H1 (cell line): ENCODE data around the gene LHFPL3. TPM values are rescaled to one million over a fixed set of nuclear protein-coding genes. Genes with fewer than 3 reads are reported as not detected.

ENCODE experiments used
- CTCF ChIA-PET: fragments of 300-600 bp; sonication (Branson Sonifier 250); formaldehyde crosslinking; loops from one replicate; lab custom pipeline; 2021; ENCODE audit not compliant: partially characterized antibody; lab: Charles Lee
- POLR2A ChIA-PET: fragments of 300-600 bp; sonication (Branson Sonifier 250); formaldehyde crosslinking; loops from one replicate; lab custom pipeline; 2021; ENCODE audit warnings: inconsistent platforms; ENCODE audit not compliant: partially characterized antibody; lab: Charles Lee
- DNase-seq, 2 experiments: peaks; one replicate each; pipeline versions ENCODE4 v3.0.0 to v3.0.0-alpha.2; 2010 to 2022; ENCODE audit warnings: low spot score in 2 of 2, low read depth in 1 of 2, mixed read lengths in 1 of 2
- FAIRE-seq: peaks from 2 replicates; lab custom pipeline; 2011; peaks lifted over from hg19 to GRCh38; lab: Jason Lieb, UNC
- H2AFZ ChIP-seq: 2 replicates; pipeline ENCODE4 v1.8.1; 2012; ENCODE audit warnings: low read length, inconsistent platforms
- H2AK5ac ChIP-seq: 2 replicates; pipeline ENCODE4 v1.6.1; 2013; ENCODE audit warnings: low read depth, low read length
- H2BK120ac ChIP-seq: replicated peaks from 2 replicates; pipeline ENCODE3; 2013; ENCODE audit warnings: low read depth, low read length, inconsistent platforms
- H2BK12ac ChIP-seq: 2 replicates; pipeline ENCODE4 v1.6.1; 2013; ENCODE audit warnings: low read depth, low read length
- H2BK15ac ChIP-seq: 2 replicates; pipeline ENCODE4 v1.6.1; 2013; ENCODE audit warnings: low read length
- H2BK20ac ChIP-seq: 2 replicates; pipeline ENCODE4 v1.6.1; 2013; ENCODE audit warnings: low read length
- H2BK5ac ChIP-seq: 2 replicates; pipeline ENCODE4 v1.6.1; 2013; ENCODE audit warnings: low read depth, low read length
- H3K14ac ChIP-seq: 2 replicates; pipeline ENCODE4 v1.6.1; 2013; ENCODE audit warnings: inconsistent platforms; ENCODE audit not compliant: insufficient read length
- H3K18ac ChIP-seq: 2 replicates; pipeline ENCODE4 v1.6.1; 2013; ENCODE audit warnings: low read length; ENCODE audit errors: extremely low read depth
- H3K23ac ChIP-seq: 2 replicates; pipeline ENCODE4 v1.6.1; 2013; ENCODE audit warnings: inconsistent platforms; ENCODE audit not compliant: insufficient read length
- H3K23me2 ChIP-seq: 2 replicates; pipeline ENCODE4 v1.6.1; 2013; ENCODE audit warnings: low read depth, low read length
- H3K27ac ChIP-seq: 2 replicates; pipeline ENCODE4 v1.6.1; 2011; ENCODE audit warnings: low read depth, low read length, inconsistent platforms
- H3K27me3 ChIP-seq, 4 experiments: replicated peaks in 1 of 4; 1 replicate in 1 of 4; 2 replicates in 3 of 4; pipeline versions ENCODE4 v1.6.1 to v1.8.1; 2011 to 2013; ENCODE audit warnings: low read length in 3 of 4, mild to moderate bottlenecking in 3 of 4, inconsistent platforms in 2 of 4, mixed read lengths in 2 of 4, moderate library complexity in 1 of 4; ENCODE audit not compliant: control insufficient read depth in 3 of 4, insufficient read depth in 3 of 4; ENCODE audit errors: extremely low read depth in 1 of 4
- H3K36me3 ChIP-seq, 4 experiments: 2 replicates each; pipeline versions ENCODE4 v1.6.1 to v1.8.1; 2011 to 2013; ENCODE audit warnings: mild to moderate bottlenecking in 4 of 4, low read length in 3 of 4, moderate library complexity in 2 of 4, control low read depth in 1 of 4, inconsistent platforms in 1 of 4; ENCODE audit not compliant: insufficient read depth in 4 of 4, control insufficient read depth in 2 of 4
- H3K4ac ChIP-seq: replicated peaks from 2 replicates; pipeline ENCODE3; 2013; ENCODE audit warnings: low read length, low read depth, mixed read lengths, inconsistent platforms; ENCODE audit not compliant: insufficient read length
- H3K4me1 ChIP-seq, 4 experiments: replicated peaks in 1 of 4; 1 replicate in 1 of 4; 2 replicates in 3 of 4; pipeline versions ENCODE4 v1.6.1 to v1.8.1; 2011 to 2013; ENCODE audit warnings: low read length in 3 of 4, inconsistent platforms in 2 of 4, mixed read lengths in 1 of 4; ENCODE audit not compliant: insufficient read depth in 4 of 4, control insufficient read depth in 3 of 4
- H3K4me2 ChIP-seq, 2 experiments: 2 replicates each; pipeline versions ENCODE4 v1.6.1 to v1.8.1; 2011 to 2013; ENCODE audit warnings: low read depth in 2 of 2, low read length in 2 of 2, control low read depth in 1 of 2, inconsistent platforms in 1 of 2, mild to moderate bottlenecking in 1 of 2; ENCODE audit not compliant: insufficient read depth in 1 of 2
- H3K4me3 ChIP-seq, 4 experiments: fragments of 200-600, 300-600 bp in 1 of 4; sonication (generic), shearing (Covaris generic), sonication (Bioruptor Twin) in 1 of 4; 2 replicates each; pipeline versions ENCODE4 v1.5.1 to v1.8.1; 2011 to 2016; ENCODE audit warnings: low read length in 4 of 4, low read depth in 3 of 4, control low read depth in 2 of 4, inconsistent platforms in 2 of 4, mild to moderate bottlenecking in 2 of 4, mixed read lengths in 1 of 4, moderate library complexity in 1 of 4; ENCODE audit not compliant: insufficient read depth in 2 of 4; ENCODE audit errors: extremely low read depth in 1 of 4
- H3K56ac ChIP-seq: replicated peaks from 2 replicates; pipeline ENCODE3; 2013; ENCODE audit warnings: low read depth, mild to moderate bottlenecking, mixed read lengths, low read length, inconsistent platforms; ENCODE audit not compliant: insufficient read length
- H3K79me1 ChIP-seq: 2 replicates; pipeline ENCODE4 v1.6.1; 2013; ENCODE audit warnings: low read depth, low read length, control low read depth
- H3K79me2 ChIP-seq, 2 experiments: 2 replicates each; pipeline versions ENCODE4 v1.6.1 to v1.8.1; 2012 to 2013; ENCODE audit warnings: low read length in 2 of 2, mild to moderate bottlenecking in 2 of 2, inconsistent platforms in 1 of 2; ENCODE audit not compliant: insufficient read depth in 2 of 2, control insufficient read depth in 1 of 2
- H3K9ac ChIP-seq, 4 experiments: replicated peaks in 1 of 4; 1 replicate in 1 of 4; 2 replicates in 3 of 4; pipeline versions ENCODE4 v1.6.1 to v1.8.1; 2011 to 2013; ENCODE audit warnings: low read depth in 3 of 4, low read length in 3 of 4, control low read depth in 2 of 4, mild to moderate bottlenecking in 2 of 4, moderate library complexity in 2 of 4, inconsistent platforms in 1 of 4; ENCODE audit errors: extremely low read depth in 1 of 4
- H3K9me3 ChIP-seq, 2 experiments: 2 replicates each; pipeline versions ENCODE4 v1.6.1 to v1.8.1; 2012 to 2013; ENCODE audit warnings: mild to moderate bottlenecking in 2 of 2, moderate library complexity in 2 of 2, control low read depth in 1 of 2, inconsistent platforms in 1 of 2, low read depth in 1 of 2, low read length in 1 of 2, mixed read lengths in 1 of 2; ENCODE audit not compliant: insufficient read depth in 2 of 2
- H4K20me1 ChIP-seq, 2 experiments: replicated peaks in 1 of 2; 2 replicates each; pipeline versions ENCODE3 to v1.8.1; 2011 to 2013; ENCODE audit warnings: inconsistent platforms in 2 of 2, low read length in 2 of 2, mild to moderate bottlenecking in 1 of 2; ENCODE audit not compliant: insufficient read depth in 2 of 2, control insufficient read depth in 1 of 2
- H4K5ac ChIP-seq: 2 replicates; pipeline ENCODE4 v1.6.1; 2013; ENCODE audit warnings: low read length, low read depth, mixed read lengths, inconsistent platforms; ENCODE audit not compliant: insufficient read length
- H4K8ac ChIP-seq: 2 replicates; pipeline ENCODE4 v1.8.0; 2013; ENCODE audit warnings: mild to moderate bottlenecking, moderate library complexity, low read length, inconsistent platforms; ENCODE audit not compliant: insufficient read depth; ENCODE audit errors: extremely low read depth
- H4K91ac ChIP-seq: replicated peaks from 2 replicates; pipeline ENCODE3; 2013; ENCODE audit warnings: low read length, mixed read lengths, inconsistent platforms; ENCODE audit not compliant: insufficient read length
- BCL11A ChIP-seq, 2 experiments: IDR thresholded peaks; one replicate each; pipeline ENCODE4 v1.6.1; 2011; ENCODE audit warnings: low read depth in 2 of 2, low read length in 2 of 2, mild to moderate bottlenecking in 2 of 2
- CBX8 ChIP-seq: fragments of 300-800, 300-1000 bp; sonication (generic); IDR thresholded peaks from 2 replicates; pipeline ENCODE4 v1.7.1; 2016; ENCODE audit warnings: low read depth, low read length, borderline replicate concordance
- CHD1 ChIP-seq: IDR thresholded peaks from 2 replicates; pipeline ENCODE4 v1.6.1; 2012; ENCODE audit warnings: low read depth, low read length, improper control_type of control experiment
- EGR1 ChIP-seq: IDR thresholded peaks from 2 replicates; pipeline ENCODE4 v1.6.1; 2011; ENCODE audit warnings: low read depth, low read length, borderline replicate concordance
- EP300 ChIP-seq, 2 experiments: IDR thresholded peaks; 1 replicate in 1 of 2; 2 replicates in 1 of 2; pipeline ENCODE4 v1.6.1; 2011 to 2012; ENCODE audit warnings: low read depth in 2 of 2, low read length in 2 of 2, mild to moderate bottlenecking in 2 of 2, borderline replicate concordance in 1 of 2, inconsistent platforms in 1 of 2, moderate library complexity in 1 of 2
- GTF2F1 ChIP-seq: IDR thresholded peaks from 2 replicates; pipeline ENCODE4 v1.6.1; 2012; ENCODE audit warnings: low read depth, low read length, improper control_type of control experiment, borderline replicate concordance
- JUN ChIP-seq: IDR thresholded peaks from 2 replicates; pipeline ENCODE4 v1.6.1; 2011; ENCODE audit warnings: low read depth, mild to moderate bottlenecking, improper control_type of control experiment, low read length
- KDM5A ChIP-seq: fragments of 200-600 bp; IDR thresholded peaks from 2 replicates; pipeline ENCODE4 v1.7.1; 2012; ENCODE audit warnings: mild to moderate bottlenecking, low read length, inconsistent platforms, mixed read lengths
- POLR2A ChIP-seq, 2 experiments: IDR thresholded peaks; 1 replicate in 1 of 2; 2 replicates in 1 of 2; pipeline ENCODE4 v1.6.1; 2011; ENCODE audit warnings: low read depth in 2 of 2, low read length in 2 of 2, mild to moderate bottlenecking in 2 of 2; ENCODE audit errors: control extremely low read depth in 1 of 2
- POLR2AphosphoS5 ChIP-seq: IDR thresholded peaks from 2 replicates; pipeline ENCODE4 v1.6.1; 2011; ENCODE audit warnings: low read depth, low read length
- SIN3A ChIP-seq, 2 experiments: IDR thresholded peaks in 1 of 2; conservative IDR thresholded peaks in 1 of 2; 2 replicates each; pipeline ENCODE4 v1.6.1; 2011 to 2012; ENCODE audit warnings: low read length in 2 of 2, improper control_type of control experiment in 1 of 2, low read depth in 1 of 2, mild to moderate bottlenecking in 1 of 2
- SP2 ChIP-seq: IDR thresholded peaks from 2 replicates; pipeline ENCODE4 v1.6.1; 2012; ENCODE audit warnings: mild to moderate bottlenecking, low read length, inconsistent platforms
- TAF1 ChIP-seq: IDR thresholded peaks from 2 replicates; pipeline ENCODE4 v1.6.1; 2011; ENCODE audit warnings: mild to moderate bottlenecking, low read depth, low read length
- YY1 ChIP-seq: IDR thresholded peaks from 2 replicates; pipeline ENCODE4 v1.6.1; 2011; ENCODE audit warnings: low read depth, mild to moderate bottlenecking, low read length
- WGBS, 2 experiments: shearing (Covaris generic) in 1 of 2; methylation state at CpG; one replicate each; pipeline versions ENCODE4 v1.1.6 to v1.1.7; 2013 to 2015; ENCODE audit warnings: low lambda C conversion rate in 2 of 2, mixed read lengths in 2 of 2, inconsistent platforms in 1 of 2, low coverage in 1 of 2, missing lambda C conversion rate in 1 of 2; ENCODE audit not compliant: insufficient replicate concordance in 2 of 2, insufficient coverage in 1 of 2, insufficient read length in 1 of 2; ENCODE audit errors: extremely low coverage in 1 of 2, missing lambda C conversion rate in 1 of 2; 5-methylcytosine and 5-hydroxymethylcytosine counted together
- polyA plus RNA-seq, 7 experiments: library from polyadenylated mRNA; depleted of rRNA in 3 of 7; stranded (reverse) in 5 of 7; unstranded in 2 of 7; fragments of >200 nt in 5 of 7; fragments of 200-250 nt in 2 of 7; gene quantifications; 1 replicate in 5 of 7; 2 replicates in 1 of 7; 4 replicates in 1 of 7; pipeline versions ENCODE4 v1.2.1 to v1.2.3, GENCODE V29; 2011 to 2013; ENCODE audit warnings: missing spikeins in 2 of 7, mixed read lengths in 2 of 7
- total RNA-seq: library from RNA; stranded (reverse); fragmentation: NEBNext Ultra II Directional; extraction: Animal tissue kit (Norgen Biotek cat#: 25700); gene quantifications from 2 replicates; pipeline ENCODE4 v1.2.1, GENCODE V29; 2021
- TF ChIP-seq, protein P1 (sequence below): IDR thresholded peaks from 2 replicates; pipeline ENCODE4 v1.6.1; 2012; ENCODE audit warnings: inconsistent platforms

Gene LHFPL3
- total and polyA plus RNA-seq, 2 of the 8 experiments (the other 6 are each of a cell fraction or from before 2014, with no cell fraction given), result 0.24 to 0.50 TPM

DNA sequence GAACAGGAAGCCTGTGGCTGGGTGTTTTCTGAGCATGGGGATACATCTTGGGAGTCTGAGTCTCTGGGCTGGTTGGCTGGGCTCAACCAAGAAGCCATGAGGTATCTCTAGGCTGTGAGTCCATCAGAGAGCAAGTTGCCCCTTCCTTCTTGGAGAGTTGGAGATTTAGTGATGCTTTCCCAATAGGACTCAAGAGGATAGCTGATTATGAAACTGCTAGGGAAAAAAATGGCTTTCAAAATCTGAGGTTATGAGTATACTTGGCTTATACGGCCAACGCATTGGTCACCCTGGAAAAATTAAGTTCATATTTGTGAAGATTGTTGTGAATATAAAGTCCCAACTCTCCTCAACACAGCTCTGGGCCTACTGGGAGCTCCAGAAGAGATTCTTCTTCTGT, 522.9 kb downstream of the LHFPL3 start:
- DNase-seq (no peak), FAIRE-seq (no peak)
- Histone ChIP-seq H2BK20ac (no peak overlapping the region), H3K9ac (no peak overlapping the region), H4K91ac (no peak overlapping the region), H3K4me1 (peaks cover 0 to 3% (median 0%) of the 10 kb centered on the region in 4 experiments; a peak in 1 of 7 replicates), H3K4me3 (no peak overlapping the region), H2BK12ac (no peak overlapping the region), H4K5ac (no peak overlapping the region), H3K36me3 (no peaks in the 10 kb centered on the region), H3K14ac (no peak overlapping the region), H3K4ac (no peak overlapping the region), H4K8ac (no peak overlapping the region), H3K27me3 (no peaks in the 10 kb centered on the region), H2AFZ (no peak overlapping the region), H3K56ac (no peak overlapping the region), H4K20me1 (no peaks in the 10 kb centered on the region), H3K23me2 (no peaks in the 10 kb centered on the region), H3K4me2 (no peak overlapping the region), H2BK5ac (no peak overlapping the region), H2BK120ac (no peak overlapping the region), H3K79me1 (no peaks in the 10 kb centered on the region), H3K27ac (no peak overlapping the region), H3K79me2 (no peaks in the 10 kb centered on the region), H3K18ac (no peak overlapping the region), H3K23ac (no peak overlapping the region), H3K9me3 (no peaks in the 10 kb centered on the region), H2BK15ac (no peak overlapping the region), H2AK5ac (no peak overlapping the region)
- CTCF ChIA-PET, result interaction anchor here (1.0 to 2.7 kb wide), 9 partner anchors 9 to 620 kb away, joined by 3 to 24 read pairs (median 4); no protein-coding TSS in a partner anchor
- WGBS, 2 experiments, result 100% methylated on average over 2 of the region's 2 CpGs; no CpG with 5 or more reads in 1 of the 2 experiments
- POLR2A ChIA-PET, result no interaction called here
- TF ChIP-seq CBX8 (no peak), TAF1 (no peak), CHD1 (no peak), EP300 (IDR thresholded peaks at IDR 0.05; ENCODE audit: borderline replicate concordance in 1 of 2, low read depth in 2 of 2, low read length in 2 of 2) (no peak), KDM5A (no peak), POLR2AphosphoS5 (no peak), POLR2A (IDR thresholded peaks at IDR 0.05; ENCODE audit: control extremely low read depth in 1 of 2, low read depth in 2 of 2, low read length in 2 of 2) (no peak), YY1 (no peak), EGR1 (no peak), GTF2F1 (no peak), JUN (no peak), BCL11A (IDR thresholded peaks at IDR 0.05; ENCODE audit: low read depth in 2 of 2, low read length in 2 of 2) (no peak), SP2 (no peak), SIN3A (conservative IDR thresholded peaks at IDR 0.05 in 1 of 2, IDR thresholded peaks at IDR 0.05 in 1 of 2; ENCODE audit: low read depth in 1 of 2, low read length in 2 of 2) (no peak)
- TF ChIP-seq, protein P1, sequence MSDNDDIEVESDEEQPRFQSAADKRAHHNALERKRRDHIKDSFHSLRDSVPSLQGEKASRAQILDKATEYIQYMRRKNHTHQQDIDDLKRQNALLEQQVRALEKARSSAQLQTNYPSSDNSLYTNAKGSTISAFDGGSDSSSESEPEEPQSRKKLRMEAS, result no peak
